Activated CD8-positive, alpha-beta memory T cell treated with anti-CD3 and anti-CD28 coated beads for 1 hour (primary cell): ENCODE data around the gene CD74.

Source experiments
- DNase-seq, 2 donors: peaks; one replicate each; pipeline ENCODE4 v3.0.0-alpha.2; 2020; ENCODE audit warnings: low read depth in 1 of 2; ENCODE audit errors: extremely low read depth in 1 of 2

CD74 gene

GRCh38 chr5:150410524-150411244 lies 2.0 kb downstream of the CD74 start:
- DNase-seq: peak in 1 of 2 donors; percentile 14

- DNase-seq: peak in 1 of 2 donors; percentile 13
These were observed 2.8 kb downstream of the CD74 start for GRCh38 chr5:150409638-150410523.

GRCh38 chr5:150408231-150408943 lies 4.3 kb downstream of the CD74 start:
- no peak for DNase-seq

GRCh38 chr5:150407096-150407720 lies 5.5 kb downstream of the CD74 start:
- no peak for DNase-seq

- DNase-seq: no peak
These were observed 6.0 kb downstream of the CD74 start for GRCh38 chr5:150406723-150407095.

DNA sequence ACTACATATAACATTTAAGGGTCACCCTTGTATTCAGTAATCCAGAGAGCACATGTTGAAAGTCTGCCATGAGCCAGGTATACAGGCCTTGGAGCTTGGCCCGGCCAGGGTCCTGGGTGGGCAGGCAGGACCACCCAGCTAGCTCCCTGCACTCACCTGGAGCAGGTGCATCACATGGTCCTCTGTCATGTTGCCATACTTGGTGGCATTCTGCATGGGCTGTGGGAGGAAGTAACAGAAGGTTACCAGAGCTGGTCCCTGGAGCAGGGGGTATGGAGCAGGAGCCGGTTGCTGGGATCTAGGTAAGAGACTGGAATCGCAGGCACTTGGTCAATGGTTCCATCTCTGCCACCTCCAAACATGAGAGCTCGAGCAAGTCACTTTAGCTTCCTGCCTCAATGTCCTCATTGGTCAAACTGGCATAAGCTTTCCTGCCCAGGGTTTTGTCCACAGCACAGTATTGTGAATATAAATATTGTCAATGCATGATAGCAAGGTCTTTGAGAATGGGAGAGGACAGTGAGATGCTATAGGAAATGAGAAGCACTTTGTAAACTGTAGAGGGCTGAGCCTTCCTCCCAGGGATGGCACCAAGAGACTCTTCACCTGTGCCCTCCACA lies 6.5 kb downstream of the CD74 start:
- DNase-seq: no peak

DNA sequence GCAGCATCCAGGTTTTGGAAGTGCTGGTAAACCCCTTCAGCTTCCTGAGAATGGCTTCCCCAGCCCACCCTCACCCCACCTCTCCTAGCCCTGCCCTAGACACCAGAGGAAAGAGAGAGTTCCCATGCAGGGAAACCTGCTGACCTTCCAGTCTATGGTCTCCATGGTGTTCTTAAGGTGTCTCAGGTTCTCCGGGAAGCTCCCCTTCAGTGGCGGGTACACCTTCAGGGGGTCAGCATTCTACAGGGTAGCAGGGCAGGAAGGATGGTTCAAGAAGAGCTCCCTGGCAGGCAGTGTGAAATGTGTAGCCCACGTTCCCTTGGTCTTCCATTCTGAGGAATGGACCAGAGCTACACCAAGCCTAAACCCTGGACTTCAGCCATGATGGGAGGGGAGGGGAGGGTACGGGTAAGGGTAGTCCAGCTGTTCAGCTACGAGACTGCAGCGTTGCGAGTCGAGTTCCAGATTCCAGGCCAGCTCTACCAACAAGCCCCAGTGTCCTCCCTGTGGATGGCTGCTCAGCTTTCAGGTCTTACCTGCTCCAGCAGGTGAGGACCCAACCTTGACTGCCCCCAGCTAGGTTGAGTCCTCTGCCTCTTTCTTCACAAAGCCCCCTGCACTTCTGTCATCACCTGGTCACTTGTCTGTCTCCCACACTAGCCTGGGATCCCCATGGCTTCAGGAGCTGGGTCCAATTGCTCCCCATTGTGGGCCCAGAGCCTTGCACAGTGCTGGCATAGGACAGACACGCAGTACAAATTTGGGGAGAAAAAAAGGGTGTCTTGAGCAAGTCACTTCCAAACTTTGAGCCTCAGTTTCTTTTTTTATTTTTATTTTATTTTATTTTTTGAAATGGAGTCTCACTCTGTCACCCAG lies 7.5 kb downstream of the CD74 start:
- DNase-seq: no peak

GRCh38 chr5:150404535-150404934 lies 8.2 kb downstream of the CD74 start:
- no peak for DNase-seq

- DNase-seq: no peak
These were observed 8.6 kb downstream of the CD74 start for GRCh38 chr5:150404121-150404520.

- DNase-seq: no peak
These were observed 9.8 kb downstream of the CD74 start for GRCh38 chr5:150402901-150403342.

- DNase-seq: no peak
These were observed 10.4 kb downstream of the CD74 start for GRCh38 chr5:150402229-150402773.

DNA sequence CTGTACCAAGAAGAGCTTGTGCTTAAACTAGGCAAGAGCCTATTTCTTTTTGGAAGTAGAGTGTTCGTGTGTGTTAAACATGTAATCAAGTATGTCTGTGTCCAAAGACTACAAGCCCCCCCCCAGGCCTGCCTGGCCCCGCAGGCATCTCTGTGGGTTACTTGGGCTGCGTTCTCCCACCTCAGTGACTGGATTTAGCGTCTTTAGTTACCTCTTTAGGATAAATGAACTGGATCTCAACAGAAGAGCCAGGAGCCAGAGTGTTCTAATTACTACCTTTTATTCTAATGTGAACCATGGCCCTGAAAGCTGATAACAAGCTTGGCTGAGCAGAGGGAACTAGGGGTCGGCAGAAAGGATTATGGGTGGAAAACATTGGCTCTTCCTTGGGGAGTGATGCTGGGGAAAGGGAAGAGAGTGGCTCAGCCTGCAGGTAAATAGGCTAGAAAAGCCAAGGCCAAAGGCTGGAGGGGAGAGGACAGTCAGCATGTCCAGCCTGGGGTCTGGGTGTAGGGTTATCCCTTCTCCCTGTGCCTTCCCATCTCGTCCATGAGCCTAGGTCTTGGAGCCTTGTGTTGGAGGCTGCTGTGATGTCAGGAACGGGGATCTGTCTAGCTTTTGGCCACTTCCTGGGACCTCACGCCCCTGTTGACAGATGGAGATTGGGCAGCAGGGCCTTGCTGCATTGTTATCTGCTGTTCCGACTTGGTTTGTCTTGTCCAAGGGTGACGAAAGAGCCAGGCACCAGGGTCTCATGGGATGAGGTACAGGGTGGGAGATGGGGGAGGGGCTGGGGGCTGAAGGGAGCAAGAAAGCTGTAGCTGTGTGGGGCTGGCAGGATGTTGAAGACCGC lies 11.1 kb downstream of the CD74 start:
- no peak for DNase-seq

GRCh38 chr5:150401076-150401375 lies 11.7 kb downstream of the CD74 start:
- DNase-seq: no peak

DNA sequence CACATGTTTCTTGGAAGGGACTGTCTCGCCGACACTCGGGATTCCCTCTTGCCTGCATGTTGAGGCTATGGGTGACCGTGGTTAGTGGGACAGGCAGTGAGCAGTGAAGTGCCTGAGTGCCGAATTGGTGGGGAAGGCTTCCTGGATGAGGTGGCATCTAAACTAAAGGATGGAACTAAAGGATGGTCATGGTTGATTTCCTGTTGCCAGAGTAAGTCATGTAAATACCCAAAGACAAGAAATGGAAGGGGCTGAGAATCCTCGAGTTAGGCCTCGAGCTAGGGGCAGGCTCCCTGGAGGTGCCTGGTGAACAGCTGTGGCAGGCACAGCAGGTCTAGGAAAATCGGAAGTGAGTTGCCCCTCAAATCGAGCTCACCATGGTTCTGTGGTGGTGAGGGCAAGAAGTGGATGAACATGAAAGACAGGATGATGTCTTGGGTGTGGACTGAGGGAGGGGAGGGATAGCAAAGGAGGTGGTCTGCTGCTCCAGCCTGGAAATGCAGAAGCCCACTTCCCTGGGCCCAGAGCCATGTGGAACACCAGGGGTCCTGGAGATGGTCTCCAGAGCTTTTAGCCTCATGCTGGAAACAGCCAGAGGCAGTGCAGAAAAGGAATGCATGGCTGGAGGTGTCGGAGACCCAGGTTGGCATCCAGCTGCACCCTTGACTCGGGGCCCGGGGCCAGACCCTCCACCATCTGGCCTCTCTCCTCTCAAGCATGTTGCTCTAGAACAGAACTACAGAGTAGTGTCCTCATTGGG lies 12.2 kb downstream of the CD74 start:
- DNase-seq: no peak

DNA sequence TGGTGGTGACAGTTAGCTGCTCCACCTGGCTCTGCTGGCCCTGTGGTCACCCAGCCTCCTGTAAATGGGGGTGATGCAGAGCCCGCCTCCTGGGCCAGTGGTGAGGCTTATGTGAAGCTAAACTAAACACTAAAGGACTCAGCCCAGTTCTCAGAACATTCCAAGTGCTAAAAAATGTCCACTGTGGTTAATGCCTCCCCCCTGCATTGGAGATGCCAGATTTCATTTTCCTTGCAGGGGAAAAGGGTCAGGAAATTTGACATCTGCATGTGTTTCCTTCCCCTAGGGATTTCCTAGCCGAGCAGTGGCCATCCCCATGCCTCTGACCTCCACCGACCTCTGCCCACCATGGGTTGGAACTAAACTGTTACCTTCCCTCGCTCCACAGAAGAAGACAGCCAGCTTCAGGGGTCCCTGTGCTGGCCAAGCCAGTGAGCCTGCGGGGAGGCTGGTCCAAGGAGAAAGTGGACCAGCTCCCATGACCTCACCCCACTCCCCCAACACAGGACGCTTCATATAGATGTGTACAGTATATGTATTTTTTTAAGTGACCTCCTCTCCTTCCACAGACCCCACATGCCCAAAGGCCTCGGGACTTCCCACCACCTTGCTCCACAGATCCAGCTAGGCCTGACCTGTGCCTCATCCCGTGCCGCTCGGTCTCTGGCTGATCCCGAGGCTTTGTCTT lies 13.0 kb downstream of the CD74 start:
- no peak for DNase-seq

- no peak for DNase-seq
These were observed 13.8 kb downstream of the CD74 start for GRCh38 chr5:150398722-150399523.
